ENCODE measurements around the gene THSD4. TPM values are rescaled to one million over a fixed set of nuclear protein-coding genes. Genes with fewer than 3 reads are reported as not detected.
A peak's percentile ranks its signal among the peaks of the same experiment; 100 is the strongest.

Gene THSD4
- total RNA-seq, 1 experiment from 2014 or later, result 65.4 TPM

DNA sequence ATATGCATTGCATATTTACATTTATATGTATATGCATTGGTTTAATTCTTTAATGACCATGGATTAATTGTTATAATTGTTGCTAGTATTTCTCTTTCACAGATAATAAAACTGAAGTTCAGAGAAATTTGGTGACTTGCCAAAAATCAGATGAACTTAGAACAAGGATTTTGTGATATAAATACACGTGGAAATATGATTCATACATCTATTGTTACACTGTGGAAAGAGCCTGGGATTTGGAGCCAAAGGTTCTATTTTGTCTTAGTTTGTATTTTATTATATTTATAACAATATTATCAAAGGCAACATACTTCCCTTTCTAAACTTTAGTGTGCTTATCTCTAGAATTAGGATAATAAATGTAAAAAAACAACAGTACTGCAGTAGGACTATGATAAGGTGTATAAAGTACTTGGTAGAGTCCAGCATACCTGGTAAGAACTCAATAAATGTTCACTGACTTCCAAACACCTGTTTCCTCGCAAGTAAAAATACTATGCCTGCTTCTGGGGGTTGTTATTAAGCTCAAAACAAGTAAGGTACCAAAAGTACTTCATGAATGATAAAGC is 342.9 kb downstream of the THSD4 start:
- CTCF ChIA-PET, result no interaction called here
- Histone ChIP-seq H3K27me3 (ENCODE audit: control insufficient read depth, insufficient read depth, low read length) (no peaks in the 10 kb centered on the region), H3K4me1 (ENCODE audit: control insufficient read depth, insufficient read depth, low read length) (no peaks in the 10 kb centered on the region), H3K4me3 (ENCODE audit: low read depth in 2 of 2, low read length in 2 of 2) (no peak overlapping the region), H3K27ac (ENCODE audit: low read length) (no peak overlapping the region), H3K36me3 (ENCODE audit: control insufficient read depth, insufficient read depth, low read length) (no peaks in the 10 kb centered on the region), H3K9me3 (ENCODE audit: control insufficient read depth, insufficient read depth, low read depth, low read length) (no peaks in the 10 kb centered on the region)
- intact Hi-C loops (cut with micrococcal nuclease; ENCODE audit: unreplicated experiment), result no loop called here
- DNase-seq (ENCODE audit: low read depth, low spot score) (no peak), ATAC-seq (no peak)
- no peak for TF ChIP-seq TCF7L2 (IDR thresholded peaks at IDR 0.05; ENCODE audit: low read depth, low read length)
- TF ChIP-seq, protein P1, sequence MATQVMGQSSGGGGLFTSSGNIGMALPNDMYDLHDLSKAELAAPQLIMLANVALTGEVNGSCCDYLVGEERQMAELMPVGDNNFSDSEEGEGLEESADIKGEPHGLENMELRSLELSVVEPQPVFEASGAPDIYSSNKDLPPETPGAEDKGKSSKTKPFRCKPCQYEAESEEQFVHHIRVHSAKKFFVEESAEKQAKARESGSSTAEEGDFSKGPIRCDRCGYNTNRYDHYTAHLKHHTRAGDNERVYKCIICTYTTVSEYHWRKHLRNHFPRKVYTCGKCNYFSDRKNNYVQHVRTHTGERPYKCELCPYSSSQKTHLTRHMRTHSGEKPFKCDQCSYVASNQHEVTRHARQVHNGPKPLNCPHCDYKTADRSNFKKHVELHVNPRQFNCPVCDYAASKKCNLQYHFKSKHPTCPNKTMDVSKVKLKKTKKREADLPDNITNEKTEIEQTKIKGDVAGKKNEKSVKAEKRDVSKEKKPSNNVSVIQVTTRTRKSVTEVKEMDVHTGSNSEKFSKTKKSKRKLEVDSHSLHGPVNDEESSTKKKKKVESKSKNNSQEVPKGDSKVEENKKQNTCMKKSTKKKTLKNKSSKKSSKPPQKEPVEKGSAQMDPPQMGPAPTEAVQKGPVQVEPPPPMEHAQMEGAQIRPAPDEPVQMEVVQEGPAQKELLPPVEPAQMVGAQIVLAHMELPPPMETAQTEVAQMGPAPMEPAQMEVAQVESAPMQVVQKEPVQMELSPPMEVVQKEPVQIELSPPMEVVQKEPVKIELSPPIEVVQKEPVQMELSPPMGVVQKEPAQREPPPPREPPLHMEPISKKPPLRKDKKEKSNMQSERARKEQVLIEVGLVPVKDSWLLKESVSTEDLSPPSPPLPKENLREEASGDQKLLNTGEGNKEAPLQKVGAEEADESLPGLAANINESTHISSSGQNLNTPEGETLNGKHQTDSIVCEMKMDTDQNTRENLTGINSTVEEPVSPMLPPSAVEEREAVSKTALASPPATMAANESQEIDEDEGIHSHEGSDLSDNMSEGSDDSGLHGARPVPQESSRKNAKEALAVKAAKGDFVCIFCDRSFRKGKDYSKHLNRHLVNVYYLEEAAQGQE (IDR thresholded peaks at IDR 0.05; ENCODE audit: insufficient read depth in 1 of 2, low read depth in 2 of 2, low read length in 1 of 2), result no peak
- TF ChIP-seq, protein P2, sequence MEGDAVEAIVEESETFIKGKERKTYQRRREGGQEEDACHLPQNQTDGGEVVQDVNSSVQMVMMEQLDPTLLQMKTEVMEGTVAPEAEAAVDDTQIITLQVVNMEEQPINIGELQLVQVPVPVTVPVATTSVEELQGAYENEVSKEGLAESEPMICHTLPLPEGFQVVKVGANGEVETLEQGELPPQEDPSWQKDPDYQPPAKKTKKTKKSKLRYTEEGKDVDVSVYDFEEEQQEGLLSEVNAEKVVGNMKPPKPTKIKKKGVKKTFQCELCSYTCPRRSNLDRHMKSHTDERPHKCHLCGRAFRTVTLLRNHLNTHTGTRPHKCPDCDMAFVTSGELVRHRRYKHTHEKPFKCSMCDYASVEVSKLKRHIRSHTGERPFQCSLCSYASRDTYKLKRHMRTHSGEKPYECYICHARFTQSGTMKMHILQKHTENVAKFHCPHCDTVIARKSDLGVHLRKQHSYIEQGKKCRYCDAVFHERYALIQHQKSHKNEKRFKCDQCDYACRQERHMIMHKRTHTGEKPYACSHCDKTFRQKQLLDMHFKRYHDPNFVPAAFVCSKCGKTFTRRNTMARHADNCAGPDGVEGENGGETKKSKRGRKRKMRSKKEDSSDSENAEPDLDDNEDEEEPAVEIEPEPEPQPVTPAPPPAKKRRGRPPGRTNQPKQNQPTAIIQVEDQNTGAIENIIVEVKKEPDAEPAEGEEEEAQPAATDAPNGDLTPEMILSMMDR (IDR thresholded peaks at IDR 0.05), result no peak
- no peak for TF ChIP-seq POLR2AphosphoS5 (IDR thresholded peaks at IDR 0.05; ENCODE audit: low read depth, low read length)
- no peak for TF ChIP-seq SIN3A (IDR thresholded peaks at IDR 0.05; ENCODE audit: borderline replicate concordance, insufficient read depth, low read depth, low read length)
- in situ Hi-C loops (cut with HindIII; ENCODE audit: low pct_unique_long_range_greater_than_20kb, low sequenced_read_pairs), result no loop called here
- POLR2A ChIA-PET, result no interaction called here
- no TSS peak for BruUV-seq (replicated peaks)

DNA sequence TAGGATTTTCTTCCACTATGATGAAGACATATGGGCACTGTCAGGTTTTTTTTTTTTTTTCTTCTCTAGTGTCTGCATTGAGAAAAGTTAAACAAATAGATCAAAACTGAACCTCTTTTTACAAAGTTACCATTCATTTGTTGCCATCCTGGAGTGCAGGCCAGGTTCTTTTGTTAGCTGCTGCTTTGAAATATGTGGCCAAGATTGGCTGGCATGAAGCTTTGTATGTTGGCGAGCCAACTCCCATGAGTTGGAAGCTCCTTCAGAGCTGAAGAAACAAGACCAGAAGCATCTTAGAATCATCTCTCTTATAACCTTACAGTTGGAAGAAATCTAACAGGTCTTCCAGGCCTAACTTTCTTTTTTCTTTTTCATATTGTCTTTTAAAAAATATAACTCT is 346.5 kb downstream of the THSD4 start:
- H3K4me3 ChIP-seq (ENCODE audit: low read depth in 2 of 2, low read length in 2 of 2), result no peak overlapping the region
- ATAC-seq (no peak), DNase-seq (ENCODE audit: low read depth, low spot score) (no peak)
- TF ChIP-seq SIN3A (IDR thresholded peaks at IDR 0.05; ENCODE audit: borderline replicate concordance, insufficient read depth, low read depth, low read length) (no peak), TCF7L2 (IDR thresholded peaks at IDR 0.05; ENCODE audit: low read depth, low read length) (no peak), POLR2AphosphoS5 (IDR thresholded peaks at IDR 0.05; ENCODE audit: low read depth, low read length) (no peak)
- TF ChIP-seq, protein P1 (IDR thresholded peaks at IDR 0.05; ENCODE audit: insufficient read depth in 1 of 2, low read depth in 2 of 2, low read length in 1 of 2), result no peak
- TF ChIP-seq, protein P2 (IDR thresholded peaks at IDR 0.05), result no peak
- no peaks in the 10 kb centered on the region for H3K9me3 ChIP-seq (ENCODE audit: control insufficient read depth, insufficient read depth, low read depth, low read length)
- no peaks in the 10 kb centered on the region for H3K36me3 ChIP-seq (ENCODE audit: control insufficient read depth, insufficient read depth, low read length)
- TSS peak; percentile 12 for BruUV-seq (replicated peaks)
- ChIA-PET CTCF (no interaction called here), POLR2A (no interaction called here)
- intact Hi-C loops (cut with micrococcal nuclease; ENCODE audit: unreplicated experiment) (no loop called here), in situ Hi-C loops (cut with HindIII; ENCODE audit: low pct_unique_long_range_greater_than_20kb, low sequenced_read_pairs) (no loop called here)
- no peak overlapping the region for H3K27ac ChIP-seq (ENCODE audit: low read length)
- no peaks in the 10 kb centered on the region for H3K27me3 ChIP-seq (ENCODE audit: control insufficient read depth, insufficient read depth, low read length)
- no peaks in the 10 kb centered on the region for H3K4me1 ChIP-seq (ENCODE audit: control insufficient read depth, insufficient read depth, low read length)
